ENCODE results near the gene KIAA0930.

The KIAA0930 gene

GRCh38 chr22:45204819-45205218 lies 35.9 kb downstream of the KIAA0930 start:
- no peak for DNase-seq (ENCODE audit: low read depth in 2 of 2)
- no peak overlapping the region for H3K4me3 ChIP-seq (replicated peaks in 1 of 2; ENCODE audit: low read depth in 2 of 2, low read length in 2 of 2)
- TF ChIP-seq CTCF (IDR thresholded peaks at IDR 0.05; ENCODE audit: low read depth, low read length), result no peak

- TF ChIP-seq CTCF (IDR thresholded peaks at IDR 0.05; ENCODE audit: low read depth, low read length), result no peak
- no peak for DNase-seq (ENCODE audit: low read depth in 2 of 2)
- H3K4me3 ChIP-seq (replicated peaks in 1 of 2; ENCODE audit: low read depth in 2 of 2, low read length in 2 of 2), result no peak overlapping the region
Measured at GRCh38 chr22:45204241-45204640, 36.5 kb downstream of the KIAA0930 start.

- TF ChIP-seq CTCF (IDR thresholded peaks at IDR 0.05; ENCODE audit: low read depth, low read length), result no peak
- H3K4me3 ChIP-seq (replicated peaks in 1 of 2; ENCODE audit: low read depth in 2 of 2, low read length in 2 of 2), result no peak overlapping the region
- DNase-seq (ENCODE audit: low read depth in 2 of 2), result no peak
Measured at GRCh38 chr22:45203150-45203951, 37.3 kb downstream of the KIAA0930 start.

- no peak for TF ChIP-seq CTCF (IDR thresholded peaks at IDR 0.05; ENCODE audit: low read depth, low read length)
- H3K4me3 ChIP-seq (replicated peaks in 1 of 2; ENCODE audit: low read depth in 2 of 2, low read length in 2 of 2), result no peak overlapping the region
- DNase-seq (ENCODE audit: low read depth in 2 of 2), result peak in 1 of 2 donors; percentile 16
Measured at GRCh38 chr22:45202333-45203149, 38.2 kb downstream of the KIAA0930 start.

GRCh38 chr22:45201678-45202332 lies 38.9 kb downstream of the KIAA0930 start:
- TF ChIP-seq CTCF (IDR thresholded peaks at IDR 0.05; ENCODE audit: low read depth, low read length), result no peak
- peak; percentile 62 to 92 for DNase-seq (ENCODE audit: low read depth in 2 of 2)
- no peak overlapping the region for H3K4me3 ChIP-seq (replicated peaks in 1 of 2; ENCODE audit: low read depth in 2 of 2, low read length in 2 of 2)

GRCh38 chr22:45200860-45201511 lies 39.7 kb downstream of the KIAA0930 start:
- H3K4me3 ChIP-seq (replicated peaks in 1 of 2; ENCODE audit: low read depth in 2 of 2, low read length in 2 of 2), result no peak overlapping the region
- TF ChIP-seq CTCF (IDR thresholded peaks at IDR 0.05; ENCODE audit: low read depth, low read length), result no peak
- peak in 1 of 2 donors; percentile 83 for DNase-seq (ENCODE audit: low read depth in 2 of 2)
